ENCODE results near the gene RELA.

DNA sequence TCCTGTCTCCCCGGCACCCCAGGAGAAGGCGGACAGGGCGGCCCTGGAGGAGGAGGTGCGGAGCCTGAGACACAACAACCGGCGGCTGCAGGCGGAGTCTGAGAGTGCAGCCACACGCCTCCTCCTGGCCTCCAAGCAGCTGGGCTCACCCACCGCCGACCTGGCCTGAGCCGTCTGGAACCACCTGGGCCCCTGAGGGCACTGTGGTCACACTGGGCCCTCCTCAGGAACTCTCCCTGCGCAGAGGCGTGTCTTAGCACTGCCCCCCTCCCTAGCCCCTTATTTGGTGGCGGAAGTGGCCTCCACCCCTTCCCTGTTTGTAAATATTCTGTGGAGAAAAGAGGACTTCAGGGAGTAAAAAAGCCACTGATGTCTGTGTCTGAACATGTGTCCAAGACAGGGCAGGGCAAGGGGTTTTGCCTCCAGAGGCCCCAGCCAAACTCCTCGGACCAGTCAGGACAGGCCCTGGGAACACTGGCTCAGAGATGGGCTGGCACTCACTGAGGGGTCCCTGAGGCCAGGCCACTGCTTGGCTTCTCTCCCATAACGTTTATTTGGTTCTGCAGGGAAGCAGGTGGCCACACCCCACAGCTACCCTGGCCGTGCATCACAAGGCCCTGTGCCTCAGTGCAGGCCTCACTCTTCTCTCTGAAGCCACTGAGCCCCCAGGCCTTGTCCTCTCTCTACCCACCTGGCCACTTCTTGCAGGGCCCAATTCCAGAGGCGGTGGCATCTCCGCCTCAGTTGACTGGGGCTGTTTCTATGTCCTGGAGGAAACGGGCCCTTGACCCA, 12.0 kb downstream of the RELA start:
- TF ChIP-seq POLR2A (IDR thresholded peaks at IDR 0.05; ENCODE audit: low read length) (no peak), RAD21 (conservative IDR thresholded peaks at IDR 0.05 in 1 of 2, IDR thresholded peaks at IDR 0.05 in 1 of 2) (no peak), RARB (CRISPR knock-in tag; IDR thresholded peaks at IDR 0.05) (no peak), MAZ (IDR thresholded peaks at IDR 0.05; ENCODE audit: borderline replicate concordance, low read depth, low read length) (no peak), MYC (IDR thresholded peaks at IDR 0.05; ENCODE audit: borderline replicate concordance, low read length) (no peak), SMC3 (IDR thresholded peaks at IDR 0.05) (no peak), HOXA7 (CRISPR knock-in tag; IDR thresholded peaks at IDR 0.05) (no peak), MAFK (IDR thresholded peaks at IDR 0.05; ENCODE audit: partially characterized antibody) (no peak), HOXB5 (CRISPR knock-in tag; IDR thresholded peaks at IDR 0.05) (no peak)
- TF ChIP-seq, protein P1, sequence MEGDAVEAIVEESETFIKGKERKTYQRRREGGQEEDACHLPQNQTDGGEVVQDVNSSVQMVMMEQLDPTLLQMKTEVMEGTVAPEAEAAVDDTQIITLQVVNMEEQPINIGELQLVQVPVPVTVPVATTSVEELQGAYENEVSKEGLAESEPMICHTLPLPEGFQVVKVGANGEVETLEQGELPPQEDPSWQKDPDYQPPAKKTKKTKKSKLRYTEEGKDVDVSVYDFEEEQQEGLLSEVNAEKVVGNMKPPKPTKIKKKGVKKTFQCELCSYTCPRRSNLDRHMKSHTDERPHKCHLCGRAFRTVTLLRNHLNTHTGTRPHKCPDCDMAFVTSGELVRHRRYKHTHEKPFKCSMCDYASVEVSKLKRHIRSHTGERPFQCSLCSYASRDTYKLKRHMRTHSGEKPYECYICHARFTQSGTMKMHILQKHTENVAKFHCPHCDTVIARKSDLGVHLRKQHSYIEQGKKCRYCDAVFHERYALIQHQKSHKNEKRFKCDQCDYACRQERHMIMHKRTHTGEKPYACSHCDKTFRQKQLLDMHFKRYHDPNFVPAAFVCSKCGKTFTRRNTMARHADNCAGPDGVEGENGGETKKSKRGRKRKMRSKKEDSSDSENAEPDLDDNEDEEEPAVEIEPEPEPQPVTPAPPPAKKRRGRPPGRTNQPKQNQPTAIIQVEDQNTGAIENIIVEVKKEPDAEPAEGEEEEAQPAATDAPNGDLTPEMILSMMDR (IDR thresholded peaks at IDR 0.05) = no peak
- TF ChIP-seq, protein P2, sequence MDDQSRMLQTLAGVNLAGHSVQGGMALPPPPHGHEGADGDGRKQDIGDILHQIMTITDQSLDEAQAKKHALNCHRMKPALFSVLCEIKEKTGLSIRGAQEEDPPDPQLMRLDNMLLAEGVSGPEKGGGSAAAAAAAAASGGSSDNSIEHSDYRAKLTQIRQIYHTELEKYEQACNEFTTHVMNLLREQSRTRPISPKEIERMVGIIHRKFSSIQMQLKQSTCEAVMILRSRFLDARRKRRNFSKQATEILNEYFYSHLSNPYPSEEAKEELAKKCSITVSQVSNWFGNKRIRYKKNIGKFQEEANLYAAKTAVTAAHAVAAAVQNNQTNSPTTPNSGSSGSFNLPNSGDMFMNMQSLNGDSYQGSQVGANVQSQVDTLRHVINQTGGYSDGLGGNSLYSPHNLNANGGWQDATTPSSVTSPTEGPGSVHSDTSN (IDR thresholded peaks at IDR 0.05) = no peak
- TF ChIP-seq, protein P3, sequence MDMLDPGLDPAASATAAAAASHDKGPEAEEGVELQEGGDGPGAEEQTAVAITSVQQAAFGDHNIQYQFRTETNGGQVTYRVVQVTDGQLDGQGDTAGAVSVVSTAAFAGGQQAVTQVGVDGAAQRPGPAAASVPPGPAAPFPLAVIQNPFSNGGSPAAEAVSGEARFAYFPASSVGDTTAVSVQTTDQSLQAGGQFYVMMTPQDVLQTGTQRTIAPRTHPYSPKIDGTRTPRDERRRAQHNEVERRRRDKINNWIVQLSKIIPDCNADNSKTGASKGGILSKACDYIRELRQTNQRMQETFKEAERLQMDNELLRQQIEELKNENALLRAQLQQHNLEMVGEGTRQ (IDR thresholded peaks at IDR 0.05) = no peak
- TF ChIP-seq, protein P4, sequence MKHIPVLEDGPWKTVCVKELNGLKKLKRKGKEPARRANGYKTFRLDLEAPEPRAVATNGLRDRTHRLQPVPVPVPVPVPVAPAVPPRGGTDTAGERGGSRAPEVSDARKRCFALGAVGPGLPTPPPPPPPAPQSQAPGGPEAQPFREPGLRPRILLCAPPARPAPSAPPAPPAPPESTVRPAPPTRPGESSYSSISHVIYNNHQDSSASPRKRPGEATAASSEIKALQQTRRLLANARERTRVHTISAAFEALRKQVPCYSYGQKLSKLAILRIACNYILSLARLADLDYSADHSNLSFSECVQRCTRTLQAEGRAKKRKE (CRISPR knock-in tag; IDR thresholded peaks at IDR 0.05; ENCODE audit: low read depth) = no peak
- TF ChIP-seq, protein P5, sequence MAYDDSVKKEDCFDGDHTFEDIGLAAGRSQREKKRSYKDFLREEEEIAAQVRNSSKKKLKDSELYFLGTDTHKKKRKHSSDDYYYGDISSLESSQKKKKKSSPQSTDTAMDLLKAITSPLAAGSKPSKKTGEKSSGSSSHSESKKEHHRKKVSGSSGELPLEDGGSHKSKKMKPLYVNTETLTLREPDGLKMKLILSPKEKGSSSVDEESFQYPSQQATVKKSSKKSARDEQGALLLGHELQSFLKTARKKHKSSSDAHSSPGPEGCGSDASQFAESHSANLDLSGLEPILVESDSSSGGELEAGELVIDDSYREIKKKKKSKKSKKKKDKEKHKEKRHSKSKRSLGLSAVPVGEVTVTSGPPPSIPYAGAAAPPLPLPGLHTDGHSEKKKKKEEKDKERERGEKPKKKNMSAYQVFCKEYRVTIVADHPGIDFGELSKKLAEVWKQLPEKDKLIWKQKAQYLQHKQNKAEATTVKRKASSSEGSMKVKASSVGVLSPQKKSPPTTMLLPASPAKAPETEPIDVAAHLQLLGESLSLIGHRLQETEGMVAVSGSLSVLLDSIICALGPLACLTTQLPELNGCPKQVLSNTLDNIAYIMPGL (CRISPR knock-in tag; IDR thresholded peaks at IDR 0.05; ENCODE audit: borderline replicate concordance) = no peak
